Measurements from ENCODE around the gene PUDP.
"Not testable (repeated sequence)": the region's sequence is repeated elsewhere in the genome, so short reads cannot be mapped to it uniquely, and the experiment has no call there.

The PUDP gene

DNA sequence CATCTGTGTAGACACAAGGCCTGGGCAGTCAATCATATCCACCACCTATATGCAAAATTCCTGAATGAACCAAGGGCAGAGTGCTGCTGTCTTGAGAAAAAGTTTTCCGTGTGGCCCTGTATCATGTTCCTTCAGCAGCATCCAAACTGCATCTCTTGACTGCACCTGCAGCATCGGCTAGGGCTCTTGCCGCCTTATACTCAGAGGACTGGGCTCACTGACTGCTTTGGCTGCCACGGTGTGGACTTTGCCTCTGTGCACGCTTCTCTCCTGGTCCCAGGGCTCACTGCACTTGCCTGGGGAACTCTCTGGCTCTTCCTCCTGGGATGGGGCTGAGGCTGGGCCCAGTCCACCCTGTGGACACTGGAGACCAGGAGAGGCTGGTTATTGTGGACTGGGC is 39.9 kb downstream of the PUDP start:
- Mint-ChIP-seq H3K4me3 (no peak overlapping the region), H3K36me3 (ENCODE audit: low read depth) (peaks cover 10% of the 10 kb centered on the region), H3K9me3 (peaks cover 3% of the 10 kb centered on the region), H3K27me3 (ENCODE audit: low read depth) (no peaks in the 10 kb centered on the region), H3K27ac (no peak overlapping the region), H3K4me1 (ENCODE audit: low read depth) (peaks cover 18% of the 10 kb centered on the region)

DNA sequence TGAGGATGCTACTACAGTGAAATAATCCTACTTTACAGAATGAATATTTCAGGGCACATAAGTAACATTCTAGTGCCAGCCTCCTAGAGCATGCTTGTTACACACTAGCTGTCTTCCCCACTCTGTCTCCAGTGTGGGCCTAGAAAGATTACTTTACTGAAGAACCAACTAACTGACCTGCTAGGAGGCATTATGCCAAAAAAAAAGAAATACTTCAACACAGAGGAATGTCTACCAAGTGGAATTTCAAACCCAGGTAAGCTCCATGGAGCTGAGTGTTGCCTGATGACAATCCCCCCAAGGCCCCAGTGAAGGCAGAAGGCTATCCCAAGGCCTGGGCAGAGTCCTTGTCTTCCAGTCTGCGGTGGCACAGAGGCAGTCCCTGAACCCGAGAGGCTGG is 41.3 kb downstream of the PUDP start:
- Mint-ChIP-seq H3K36me3 (ENCODE audit: low read depth) (peaks cover 12% of the 10 kb centered on the region), H3K27me3 (ENCODE audit: low read depth) (no peaks in the 10 kb centered on the region), H3K4me3 (no peak overlapping the region), H3K9me3 (peaks cover 3% of the 10 kb centered on the region), H3K4me1 (ENCODE audit: low read depth) (peaks cover 18% of the 10 kb centered on the region), H3K27ac (no peak overlapping the region)

DNA sequence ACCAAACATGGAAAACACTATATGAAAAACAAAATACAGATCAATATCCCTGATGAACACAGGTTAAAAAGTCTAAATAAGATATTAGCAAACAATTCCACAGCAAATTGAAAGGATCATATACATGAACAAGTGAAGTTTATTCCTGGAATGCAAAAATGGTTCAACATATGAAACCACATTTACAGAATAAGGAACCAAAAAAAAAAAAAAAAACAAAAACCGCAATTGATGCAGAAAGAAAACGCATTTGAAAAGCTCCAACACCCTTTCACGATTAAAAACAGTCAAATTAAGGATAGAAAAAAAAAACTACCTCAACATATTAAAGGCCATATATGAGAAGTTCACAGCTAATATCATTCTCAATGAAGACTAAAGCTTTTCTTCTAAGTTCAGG is 45.8 kb downstream of the PUDP start:
- H3K36me3 Mint-ChIP-seq (ENCODE audit: low read depth): peaks cover 16% of the 10 kb centered on the region
- no peaks in the 10 kb centered on the region for H3K27me3 Mint-ChIP-seq (ENCODE audit: low read depth)
- H3K9me3 Mint-ChIP-seq: peaks cover 3% of the 10 kb centered on the region
- H3K4me3 Mint-ChIP-seq: no peak overlapping the region
- H3K4me1 Mint-ChIP-seq (ENCODE audit: low read depth): no peaks in the 10 kb centered on the region
- H3K27ac Mint-ChIP-seq: no peak overlapping the region

GRCh38 chrX:7100022-7100421 is 47.9 kb downstream of the PUDP start:
- no peaks in the 10 kb centered on the region for H3K4me1 Mint-ChIP-seq (ENCODE audit: low read depth)
- no peaks in the 10 kb centered on the region for H3K27me3 Mint-ChIP-seq (ENCODE audit: low read depth)
- H3K4me3 Mint-ChIP-seq: no peak overlapping the region
- peaks cover 3% of the 10 kb centered on the region for H3K9me3 Mint-ChIP-seq
- H3K27ac Mint-ChIP-seq: no peak overlapping the region
- peaks cover 15% of the 10 kb centered on the region for H3K36me3 Mint-ChIP-seq (ENCODE audit: low read depth)

GRCh38 chrX:7095657-7096056 is 52.3 kb downstream of the PUDP start:
- not testable (repeated sequence) for H3K27ac Mint-ChIP-seq; H3K36me3 Mint-ChIP-seq (ENCODE audit: low read depth); H3K27me3 Mint-ChIP-seq (ENCODE audit: low read depth); H3K9me3 Mint-ChIP-seq; H3K4me1 Mint-ChIP-seq (ENCODE audit: low read depth); H3K4me3 Mint-ChIP-seq

- H3K4me3 Mint-ChIP-seq: no peak overlapping the region
Measured at GRCh38 chrX:7093305-7093704, 54.6 kb downstream of the PUDP start.

GRCh38 chrX:7092543-7092942 is 55.4 kb downstream of the PUDP start:
- Mint-ChIP-seq H3K27ac (no peak overlapping the region), H3K4me3 (no peak overlapping the region), H3K4me1 (ENCODE audit: low read depth) (peaks cover 19% of the 10 kb centered on the region), H3K27me3 (ENCODE audit: low read depth) (no peaks in the 10 kb centered on the region), H3K9me3 (no peaks in the 10 kb centered on the region), H3K36me3 (ENCODE audit: low read depth) (peaks cover 3% of the 10 kb centered on the region)

More at GRCh38 chrX:7093305-7093704, 54.6 kb downstream of the PUDP start:
- Mint-ChIP-seq H3K36me3 (ENCODE audit: low read depth) (peaks cover 4% of the 10 kb centered on the region), H3K9me3 (no peaks in the 10 kb centered on the region), H3K27ac (no peak overlapping the region), H3K4me1 (ENCODE audit: low read depth) (peaks cover 19% of the 10 kb centered on the region), H3K27me3 (ENCODE audit: low read depth) (no peaks in the 10 kb centered on the region)

GRCh38 chrX:7091923-7092322 is 56.0 kb downstream of the PUDP start:
- Mint-ChIP-seq H3K27me3 (ENCODE audit: low read depth) (no peaks in the 10 kb centered on the region), H3K36me3 (ENCODE audit: low read depth) (no peaks in the 10 kb centered on the region), H3K4me1 (ENCODE audit: low read depth) (peaks cover 20% of the 10 kb centered on the region), H3K9me3 (no peaks in the 10 kb centered on the region), H3K27ac (no peak overlapping the region), H3K4me3 (no peak overlapping the region)

DNA sequence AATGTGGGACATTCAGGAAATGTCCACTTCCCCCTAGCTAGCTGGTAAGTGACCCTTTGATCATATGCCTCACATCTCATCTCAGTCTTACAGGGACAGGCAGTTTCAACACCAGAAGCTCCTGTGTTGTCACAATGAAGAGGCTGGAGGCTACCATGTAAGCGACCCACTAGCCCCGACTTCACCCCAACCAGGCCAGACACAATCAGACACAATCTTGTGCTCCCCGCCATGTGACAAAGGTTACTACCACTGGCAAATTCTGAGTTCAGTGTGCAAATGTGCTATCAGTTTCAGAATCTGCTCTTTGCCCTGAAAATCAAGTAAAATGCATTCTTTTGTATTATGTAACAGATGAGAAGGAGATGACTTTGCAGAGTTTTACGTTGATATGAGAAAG is 57.3 kb downstream of the PUDP start:
- H3K4me3 Mint-ChIP-seq: no peak overlapping the region
- H3K4me1 Mint-ChIP-seq (ENCODE audit: low read depth): peaks cover 28% of the 10 kb centered on the region
- peaks cover 2% of the 10 kb centered on the region for H3K36me3 Mint-ChIP-seq (ENCODE audit: low read depth)
- H3K27ac Mint-ChIP-seq: no peak overlapping the region
- no peaks in the 10 kb centered on the region for H3K27me3 Mint-ChIP-seq (ENCODE audit: low read depth)
- H3K9me3 Mint-ChIP-seq: no peaks in the 10 kb centered on the region

GRCh38 chrX:7088968-7089615 is 58.9 kb downstream of the PUDP start:
- no peak overlapping the region for H3K4me3 Mint-ChIP-seq
- no peak overlapping the region for H3K27ac Mint-ChIP-seq
- H3K4me1 Mint-ChIP-seq (ENCODE audit: low read depth): peaks cover 39% of the 10 kb centered on the region
- H3K27me3 Mint-ChIP-seq (ENCODE audit: low read depth): no peaks in the 10 kb centered on the region
- H3K36me3 Mint-ChIP-seq (ENCODE audit: low read depth): peaks cover 2% of the 10 kb centered on the region
- no peaks in the 10 kb centered on the region for H3K9me3 Mint-ChIP-seq

GRCh38 chrX:7086384-7086783 is 61.6 kb downstream of the PUDP start:
- H3K27ac Mint-ChIP-seq: no peak overlapping the region
- H3K36me3 Mint-ChIP-seq (ENCODE audit: low read depth): peaks cover 7% of the 10 kb centered on the region
- H3K4me1 Mint-ChIP-seq (ENCODE audit: low read depth): peaks cover 50% of the 10 kb centered on the region
- H3K4me3 Mint-ChIP-seq: no peak overlapping the region
- no peaks in the 10 kb centered on the region for H3K9me3 Mint-ChIP-seq
- no peaks in the 10 kb centered on the region for H3K27me3 Mint-ChIP-seq (ENCODE audit: low read depth)

DNA sequence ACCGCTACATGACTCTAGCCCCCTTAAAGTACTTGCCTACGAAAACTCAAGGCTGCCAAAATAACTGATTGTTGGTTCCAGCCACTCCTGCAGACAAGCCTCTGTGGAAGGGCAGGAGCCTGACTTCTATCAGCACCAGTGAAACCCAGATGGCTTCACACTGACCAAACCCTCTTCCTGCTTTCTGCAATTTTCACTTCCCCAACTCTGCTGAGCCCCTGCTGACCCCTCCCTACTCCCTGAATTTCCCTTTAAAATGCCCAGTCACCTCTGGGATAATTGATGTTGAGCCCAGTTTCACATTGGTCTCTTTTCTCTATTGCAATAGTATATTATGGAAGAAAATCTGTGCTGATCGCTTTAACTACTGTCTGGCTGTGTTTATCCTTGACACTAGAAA is 62.1 kb downstream of the PUDP start:
- Mint-ChIP-seq H3K27ac (no peak overlapping the region), H3K36me3 (ENCODE audit: low read depth) (peaks cover 7% of the 10 kb centered on the region), H3K4me3 (no peak overlapping the region), H3K4me1 (ENCODE audit: low read depth) (peaks cover 51% of the 10 kb centered on the region), H3K27me3 (ENCODE audit: low read depth) (no peaks in the 10 kb centered on the region), H3K9me3 (no peaks in the 10 kb centered on the region)

- Mint-ChIP-seq H3K27ac (no peak overlapping the region), H3K36me3 (ENCODE audit: low read depth) (peaks cover 9% of the 10 kb centered on the region), H3K4me3 (no peak overlapping the region), H3K27me3 (ENCODE audit: low read depth) (no peaks in the 10 kb centered on the region), H3K4me1 (ENCODE audit: low read depth) (peaks cover 49% of the 10 kb centered on the region), H3K9me3 (no peaks in the 10 kb centered on the region)
Measured at GRCh38 chrX:7084841-7085240, 63.1 kb downstream of the PUDP start.

DNA sequence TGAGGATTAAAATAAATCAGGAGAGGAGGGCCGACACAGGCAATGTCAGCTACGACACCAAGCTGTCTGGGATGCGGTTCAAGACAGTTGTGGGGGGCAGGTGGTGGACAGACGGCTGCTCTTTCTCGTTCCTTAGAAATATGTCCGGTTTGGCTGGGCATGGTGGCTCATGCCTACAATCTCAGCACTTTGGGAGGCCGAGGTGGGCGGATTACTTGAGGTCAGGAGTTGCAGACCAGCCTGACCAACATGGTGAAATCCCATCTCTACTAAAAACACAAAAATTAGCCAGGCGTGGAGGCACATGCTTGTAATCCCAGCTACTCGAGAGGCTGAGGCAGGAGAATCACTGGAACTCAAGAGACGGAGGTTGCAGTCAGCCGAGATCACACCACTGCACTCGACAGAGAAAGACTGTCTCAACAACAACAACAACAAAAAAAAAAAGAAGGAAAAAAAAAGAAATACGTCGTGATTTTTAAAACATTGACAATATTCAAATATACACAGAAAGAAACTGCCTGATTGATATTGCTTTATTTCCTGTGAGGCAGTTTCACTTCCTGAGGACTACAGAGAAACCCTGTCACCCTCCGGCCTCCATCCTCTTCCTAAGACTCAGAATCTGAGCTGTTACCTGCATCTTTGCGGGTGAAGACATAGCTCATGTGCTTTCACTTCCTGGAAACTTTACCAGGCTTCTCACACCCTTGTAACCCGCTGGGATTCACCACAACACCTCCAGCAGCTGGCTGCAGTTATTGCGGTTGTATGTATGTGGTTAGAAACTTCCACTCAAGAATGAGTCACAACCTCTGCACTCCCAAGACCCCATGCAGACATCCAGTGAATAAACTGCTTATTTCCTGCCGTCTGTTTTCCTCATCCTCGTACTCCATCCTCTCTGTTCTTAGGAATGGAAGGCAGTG is 64.2 kb downstream of the PUDP start:
- Mint-ChIP-seq H3K9me3 (no peaks in the 10 kb centered on the region), H3K4me3 (peak overlapping the region; percentile 69), H3K4me1 (ENCODE audit: low read depth) (peaks cover 39% of the 10 kb centered on the region), H3K27me3 (ENCODE audit: low read depth) (no peaks in the 10 kb centered on the region), H3K27ac (peak overlapping the region; percentile 82), H3K36me3 (ENCODE audit: low read depth) (peaks cover 12% of the 10 kb centered on the region)

DNA sequence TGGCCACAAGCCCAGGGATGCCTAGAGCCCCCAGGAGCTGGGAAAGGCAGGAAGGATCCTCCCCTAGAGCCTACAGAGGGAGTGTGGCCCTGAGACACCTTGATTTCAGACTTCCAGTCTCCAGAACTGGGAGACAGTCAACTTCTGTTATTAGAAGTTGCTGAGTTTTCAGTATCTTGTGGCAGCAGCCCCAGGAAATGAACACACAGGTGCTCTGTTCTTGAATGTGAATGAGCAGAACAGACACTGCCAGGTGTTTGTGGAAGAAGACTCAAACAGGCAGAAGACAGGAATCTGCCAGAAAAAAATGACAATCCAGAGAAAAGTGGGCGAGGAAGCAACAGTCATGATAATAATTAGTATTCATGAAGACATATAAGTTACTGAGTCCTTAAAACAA is 64.9 kb downstream of the PUDP start:
- peaks cover 36% of the 10 kb centered on the region for H3K4me1 Mint-ChIP-seq (ENCODE audit: low read depth)
- peak overlapping the region; percentile 67 for H3K27ac Mint-ChIP-seq
- peaks cover 12% of the 10 kb centered on the region for H3K36me3 Mint-ChIP-seq (ENCODE audit: low read depth)
- H3K9me3 Mint-ChIP-seq: no peaks in the 10 kb centered on the region
- H3K27me3 Mint-ChIP-seq (ENCODE audit: low read depth): no peaks in the 10 kb centered on the region
- peak overlapping the region; percentile 69 for H3K4me3 Mint-ChIP-seq
